Measurements from ENCODE around the gene KLF15.

DNA sequence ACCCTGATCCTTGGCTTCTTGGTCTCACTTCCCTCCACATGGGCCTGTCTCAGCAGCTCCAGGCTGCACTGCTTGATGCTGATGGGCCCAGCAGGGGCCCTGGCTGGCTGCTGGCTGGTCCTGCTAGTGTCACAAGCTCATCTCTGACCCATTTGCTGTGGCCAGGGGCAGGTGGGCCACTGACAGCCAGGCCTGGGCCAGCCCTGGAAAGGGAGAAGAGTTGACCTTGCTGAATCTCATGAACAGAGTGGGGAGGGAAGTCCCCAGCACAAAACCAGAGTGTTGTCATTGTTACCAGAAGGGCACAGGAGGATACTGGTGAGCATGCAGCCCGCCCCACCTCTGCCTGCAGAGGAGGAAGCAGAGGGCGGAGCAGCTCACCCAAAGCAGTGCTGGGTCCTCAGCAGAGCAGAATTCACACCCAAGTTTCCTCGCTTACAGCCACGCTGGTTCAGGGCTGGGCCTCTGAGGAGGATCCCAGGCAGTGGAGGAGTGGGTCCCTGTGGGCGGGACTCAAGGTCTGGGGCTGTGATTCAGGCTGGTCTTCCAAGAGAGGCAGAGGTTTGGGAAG, 7.6 kb upstream of the KLF15 start:
- TF ChIP-seq, protein P1, sequence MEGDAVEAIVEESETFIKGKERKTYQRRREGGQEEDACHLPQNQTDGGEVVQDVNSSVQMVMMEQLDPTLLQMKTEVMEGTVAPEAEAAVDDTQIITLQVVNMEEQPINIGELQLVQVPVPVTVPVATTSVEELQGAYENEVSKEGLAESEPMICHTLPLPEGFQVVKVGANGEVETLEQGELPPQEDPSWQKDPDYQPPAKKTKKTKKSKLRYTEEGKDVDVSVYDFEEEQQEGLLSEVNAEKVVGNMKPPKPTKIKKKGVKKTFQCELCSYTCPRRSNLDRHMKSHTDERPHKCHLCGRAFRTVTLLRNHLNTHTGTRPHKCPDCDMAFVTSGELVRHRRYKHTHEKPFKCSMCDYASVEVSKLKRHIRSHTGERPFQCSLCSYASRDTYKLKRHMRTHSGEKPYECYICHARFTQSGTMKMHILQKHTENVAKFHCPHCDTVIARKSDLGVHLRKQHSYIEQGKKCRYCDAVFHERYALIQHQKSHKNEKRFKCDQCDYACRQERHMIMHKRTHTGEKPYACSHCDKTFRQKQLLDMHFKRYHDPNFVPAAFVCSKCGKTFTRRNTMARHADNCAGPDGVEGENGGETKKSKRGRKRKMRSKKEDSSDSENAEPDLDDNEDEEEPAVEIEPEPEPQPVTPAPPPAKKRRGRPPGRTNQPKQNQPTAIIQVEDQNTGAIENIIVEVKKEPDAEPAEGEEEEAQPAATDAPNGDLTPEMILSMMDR (IDR thresholded peaks at IDR 0.05; ENCODE audit: poor library complexity, severe bottlenecking), result no peak
- no peak for TF ChIP-seq POLR2AphosphoS5 (IDR thresholded peaks at IDR 0.05)
- TF ChIP-seq EZH2 (IDR thresholded peaks at IDR 0.05; ENCODE audit: borderline replicate concordance, insufficient read depth, low read length, poor library complexity, severe bottlenecking), result no peak
- no peak for TF ChIP-seq TAF1 (IDR thresholded peaks at IDR 0.05; ENCODE audit: low read depth)
- TF ChIP-seq MXI1 (conservative IDR thresholded peaks at IDR 0.05; ENCODE audit: poor library complexity, severe bottlenecking), result no peak
- TF ChIP-seq SMC3 (conservative IDR thresholded peaks at IDR 0.05; ENCODE audit: poor library complexity), result no peak
- TF ChIP-seq EP300 (conservative IDR thresholded peaks at IDR 0.05; ENCODE audit: poor library complexity, severe bottlenecking), result no peak
- no peak for TF ChIP-seq RAD21 (conservative IDR thresholded peaks at IDR 0.05)

Data from neural cell (in vitro differentiated cells).